Stimulated activated CD4-positive, alpha-beta T cell treated with anti-CD3 and anti-CD28 coated beads, Interleukin-2, amount 100 ng/mL, for 24 hours (primary cell): ENCODE results near the gene CUEDC2.
A peak's percentile ranks its signal among the peaks of the same experiment; 100 is the strongest.

ENCODE experiments used
- DNase-seq, 2 donors: peaks; one replicate each; pipeline ENCODE4 v3.0.0-alpha.2; 2020

Gene CUEDC2

GRCh38 chr10:102432162-102432950 is at the start of gene CUEDC2:
CUEDC2 (minus strand) TSS chr10:102432574; CDS start chr10:102425188, 7,386 bp downstream.
- peak; percentile 98 to 99 for DNase-seq

GRCh38 chr10:102480396-102480795 is 48.0 kb upstream of the CUEDC2 start:
- no peak for DNase-seq

GRCh38 chr10:102479651-102480050 is 47.3 kb upstream of the CUEDC2 start:
- DNase-seq, result no peak

GRCh38 chr10:102476466-102477141 is 44.2 kb upstream of the CUEDC2 start:
- DNase-seq, result no peak

GRCh38 chr10:102475451-102476040 is 43.2 kb upstream of the CUEDC2 start:
- no peak for DNase-seq

GRCh38 chr10:102473445-102474331 is 41.3 kb upstream of the CUEDC2 start:
- DNase-seq, result no peak

- DNase-seq, result no peak
Observed at GRCh38 chr10:102470579-102471546, 38.5 kb upstream of the CUEDC2 start.

- no peak for DNase-seq
Observed at GRCh38 chr10:102468683-102469082, 36.3 kb upstream of the CUEDC2 start.

GRCh38 chr10:102467971-102468438 is 35.6 kb upstream of the CUEDC2 start:
- DNase-seq, result no peak

- no peak for DNase-seq
Observed at GRCh38 chr10:102467318-102467717, 34.9 kb upstream of the CUEDC2 start.

- DNase-seq, result no peak
Observed at GRCh38 chr10:102465466-102465865, 33.1 kb upstream of the CUEDC2 start.

GRCh38 chr10:102463983-102464382 is 31.6 kb upstream of the CUEDC2 start:
- DNase-seq, result no peak

GRCh38 chr10:102462512-102463054 is 30.2 kb upstream of the CUEDC2 start:
- DNase-seq, result no peak

- peak; percentile 94 to 97 for DNase-seq
Observed at GRCh38 chr10:102461187-102462054, 29.0 kb upstream of the CUEDC2 start.

GRCh38 chr10:102460836-102461186 is 28.4 kb upstream of the CUEDC2 start:
- DNase-seq, result no peak

- DNase-seq, result no peak
Observed at GRCh38 chr10:102458656-102459055, 26.3 kb upstream of the CUEDC2 start.

- DNase-seq, result no peak
Observed at GRCh38 chr10:102457591-102458150, 25.3 kb upstream of the CUEDC2 start.

- no peak for DNase-seq
Observed at GRCh38 chr10:102455893-102456471, 23.6 kb upstream of the CUEDC2 start.
